Loucy (cell line): ENCODE data around the gene UBE2Q2.

ENCODE experiments used
- H2AFZ ChIP-seq: fragments of 200-600 bp; sonication (generic); 2 replicates; pipeline ENCODE4 v1.6.0; 2016; ENCODE audit warnings: antibody characterized with exemption, mild to moderate bottlenecking, low read length, moderate library complexity
- H3F3A ChIP-seq: fragments of 200-600 bp; 2 replicates; pipeline ENCODE4 v1.6.0; 2016; ENCODE audit warnings: antibody characterized with exemption, low read depth, mild to moderate bottlenecking
- H3K27me3 ChIP-seq: fragments of 200-600 bp; sonication (generic); 2 replicates; pipeline ENCODE4 v1.6.1; 2014; ENCODE audit warnings: low read length, mild to moderate bottlenecking; ENCODE audit not compliant: insufficient read depth, poor library complexity, severe bottlenecking
- H3K36me3 ChIP-seq: fragments of 200-600 bp; sonication (generic); 2 replicates; pipeline ENCODE4 v1.6.1; 2016; ENCODE audit warnings: low read length; ENCODE audit not compliant: insufficient read depth
- H3K4me1 ChIP-seq: fragments of 200-600 bp; sonication (generic); 2 replicates; pipeline ENCODE4 v1.5.1; 2014; ENCODE audit warnings: low read length, mild to moderate bottlenecking; ENCODE audit not compliant: insufficient read depth, poor library complexity, severe bottlenecking
- H3K4me2 ChIP-seq: fragments of 200-600 bp; sonication (generic); 2 replicates; pipeline ENCODE4 v1.6.0; 2014; ENCODE audit warnings: antibody characterized with exemption, low read length, low read depth, mild to moderate bottlenecking; ENCODE audit not compliant: poor library complexity, severe bottlenecking
- H3K4me3 ChIP-seq: fragments of 200-600 bp; sonication (generic); 2 replicates; pipeline ENCODE4 v1.5.1; 2014; ENCODE audit warnings: low read length, mild to moderate bottlenecking, mixed read lengths; ENCODE audit not compliant: poor library complexity, severe bottlenecking
- H3K79me2 ChIP-seq: fragments of 200-600 bp; sonication (generic); 2 replicates; pipeline ENCODE4 v1.6.1; 2014; ENCODE audit warnings: low read length; ENCODE audit not compliant: insufficient read depth
- H3K9ac ChIP-seq: fragments of 200-600 bp; sonication (generic); 2 replicates; pipeline ENCODE4 v1.6.0; 2014; ENCODE audit warnings: mild to moderate bottlenecking, low read depth, low read length, moderate library complexity; ENCODE audit not compliant: poor library complexity, severe bottlenecking
- H3K9me2 ChIP-seq: fragments of 200-600 bp; sonication (generic); replicated peaks from 2 replicates; pipeline ENCODE4 v1.6.1; 2016; ENCODE audit warnings: low read depth, low read length, mixed read lengths
- H3K9me3 ChIP-seq: fragments of 200-600 bp; sonication (generic); 2 replicates; pipeline ENCODE4 v1.6.1; 2014; ENCODE audit warnings: mild to moderate bottlenecking, antibody characterized with exemption, low read length, low read depth; ENCODE audit not compliant: insufficient read depth
- H4K20me1 ChIP-seq: fragments of 200-600 bp; sonication (generic); 2 replicates; pipeline ENCODE4 v1.6.0; 2014; ENCODE audit warnings: antibody characterized with exemption, low read length, mild to moderate bottlenecking; ENCODE audit not compliant: insufficient read depth, poor library complexity, severe bottlenecking
- EZH2phosphoT487 ChIP-seq: fragments of 200-600 bp; IDR thresholded peaks from 2 replicates; pipeline ENCODE4 v1.6.1; 2018; ENCODE audit warnings: antibody characterized with exemption, mild to moderate bottlenecking, moderate library complexity, borderline replicate concordance
- TF ChIP-seq, protein P1 (sequence below): fragments of 200-600 bp; sonication (generic); conservative IDR thresholded peaks from 2 replicates; pipeline ENCODE4 v1.5.1; 2014; ENCODE audit warnings: mild to moderate bottlenecking, antibody characterized with exemption, low read length

Gene UBE2Q2

DNA sequence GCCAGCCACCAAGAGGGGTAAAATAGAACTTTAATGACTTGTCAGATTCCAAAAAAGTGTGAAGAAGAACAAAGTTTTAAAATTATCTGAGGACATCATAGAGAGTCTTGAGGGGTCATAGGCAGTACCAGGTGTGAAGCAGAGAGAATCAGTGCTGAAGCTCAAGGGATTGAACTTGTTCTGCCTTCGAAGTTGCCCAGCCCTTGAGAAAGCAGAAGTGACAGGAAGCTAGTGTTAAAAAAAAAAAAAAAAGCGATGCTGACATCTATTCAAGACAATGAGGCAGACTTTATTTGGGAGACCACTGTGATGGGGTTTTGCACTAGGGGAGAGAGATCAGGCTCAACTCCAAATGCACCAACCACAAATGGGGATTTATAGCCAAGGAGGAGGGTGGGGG, 82.2 kb downstream of the UBE2Q2 start:
- TF ChIP-seq EZH2phosphoT487 = no peak
- TF ChIP-seq, protein P1, sequence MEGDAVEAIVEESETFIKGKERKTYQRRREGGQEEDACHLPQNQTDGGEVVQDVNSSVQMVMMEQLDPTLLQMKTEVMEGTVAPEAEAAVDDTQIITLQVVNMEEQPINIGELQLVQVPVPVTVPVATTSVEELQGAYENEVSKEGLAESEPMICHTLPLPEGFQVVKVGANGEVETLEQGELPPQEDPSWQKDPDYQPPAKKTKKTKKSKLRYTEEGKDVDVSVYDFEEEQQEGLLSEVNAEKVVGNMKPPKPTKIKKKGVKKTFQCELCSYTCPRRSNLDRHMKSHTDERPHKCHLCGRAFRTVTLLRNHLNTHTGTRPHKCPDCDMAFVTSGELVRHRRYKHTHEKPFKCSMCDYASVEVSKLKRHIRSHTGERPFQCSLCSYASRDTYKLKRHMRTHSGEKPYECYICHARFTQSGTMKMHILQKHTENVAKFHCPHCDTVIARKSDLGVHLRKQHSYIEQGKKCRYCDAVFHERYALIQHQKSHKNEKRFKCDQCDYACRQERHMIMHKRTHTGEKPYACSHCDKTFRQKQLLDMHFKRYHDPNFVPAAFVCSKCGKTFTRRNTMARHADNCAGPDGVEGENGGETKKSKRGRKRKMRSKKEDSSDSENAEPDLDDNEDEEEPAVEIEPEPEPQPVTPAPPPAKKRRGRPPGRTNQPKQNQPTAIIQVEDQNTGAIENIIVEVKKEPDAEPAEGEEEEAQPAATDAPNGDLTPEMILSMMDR = no peak
- Histone ChIP-seq H3F3A (peaks cover 3% of the 10 kb centered on the region; the same call in 1 of the 2 replicates), H3K9ac (no peak overlapping the region), H4K20me1 (peaks cover 4% of the 10 kb centered on the region), H2AFZ (no peak overlapping the region), H3K4me3 (no peak overlapping the region), H3K9me2 (no peaks in the 10 kb centered on the region), H3K4me2 (no peak overlapping the region), H3K36me3 (peaks cover under 1% of the 10 kb centered on the region; the same call in 1 of the 2 replicates), H3K9me3 (no peaks in the 10 kb centered on the region), H3K79me2 (no peaks in the 10 kb centered on the region), H3K4me1 (no peaks in the 10 kb centered on the region), H3K27me3 (no peaks in the 10 kb centered on the region)

DNA sequence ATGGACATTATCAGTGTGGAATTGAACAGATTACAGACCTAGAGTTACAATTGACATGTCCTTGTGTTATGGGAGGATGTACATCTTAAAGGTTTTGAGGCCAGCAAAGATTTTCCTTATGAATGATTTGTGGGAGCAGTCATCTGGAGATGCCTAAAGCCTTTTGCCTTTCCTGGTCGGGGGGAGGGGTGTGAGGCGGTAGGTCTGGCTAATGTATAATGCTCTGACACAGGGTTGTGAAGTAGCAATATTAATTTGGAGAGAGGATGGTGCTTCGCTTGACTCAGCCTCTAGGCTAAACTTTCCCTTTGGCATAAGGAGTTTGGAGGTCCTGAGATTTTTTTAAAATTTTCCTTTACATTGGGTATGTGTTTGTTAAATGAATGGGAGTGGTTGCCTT, 83.7 kb downstream of the UBE2Q2 start:
- H4K20me1 ChIP-seq = peaks cover 4% of the 10 kb centered on the region

DNA sequence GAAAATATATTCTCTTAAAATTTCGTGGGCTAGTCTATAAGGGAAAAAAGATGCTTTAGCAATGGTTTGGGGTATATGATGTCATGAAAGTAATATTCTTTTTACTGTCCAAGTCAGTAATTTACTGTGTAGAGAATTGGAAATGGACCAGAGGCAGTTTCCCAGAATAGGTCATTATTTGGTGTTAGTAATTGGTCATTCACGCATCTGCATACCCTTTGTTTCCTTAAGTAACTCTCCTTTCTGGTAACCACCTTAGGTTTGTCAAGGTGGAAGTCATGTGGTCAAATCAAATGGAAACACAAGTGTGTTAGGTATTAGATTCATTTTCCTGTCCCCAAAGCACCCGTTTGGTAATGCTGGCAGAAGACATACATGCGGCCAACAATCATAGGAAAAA, 84.4 kb downstream of the UBE2Q2 start:
- Histone ChIP-seq H3K36me3 (peaks cover 15% of the 10 kb centered on the region; the same call in 1 of the 2 replicates), H3K9me3 (no peaks in the 10 kb centered on the region), H3K27me3 (no peaks in the 10 kb centered on the region), H3K4me1 (no peaks in the 10 kb centered on the region), H2AFZ (no peak overlapping the region), H3K9ac (no peak overlapping the region), H3K9me2 (no peaks in the 10 kb centered on the region), H3K79me2 (no peaks in the 10 kb centered on the region), H4K20me1 (peaks cover 4% of the 10 kb centered on the region), H3K4me3 (no peak overlapping the region), H3F3A (peaks cover 3% of the 10 kb centered on the region; the same call in 1 of the 2 replicates), H3K4me2 (no peak overlapping the region)
- TF ChIP-seq EZH2phosphoT487 = no peak
- TF ChIP-seq, protein P1 = no peak

More for the DNA sequence above, 83.7 kb downstream of the UBE2Q2 start:
- peaks cover 11% of the 10 kb centered on the region; the same call in 1 of the 2 replicates for H3K36me3 ChIP-seq
- no peak overlapping the region for H3K4me3 ChIP-seq
- H3K79me2 ChIP-seq = no peaks in the 10 kb centered on the region
- H3K9ac ChIP-seq = no peak overlapping the region
- H3K9me3 ChIP-seq = no peaks in the 10 kb centered on the region
- no peak for TF ChIP-seq EZH2phosphoT487
- TF ChIP-seq, protein P1 = no peak
- no peak overlapping the region for H2AFZ ChIP-seq
- peaks cover 3% of the 10 kb centered on the region; the same call in 1 of the 2 replicates for H3F3A ChIP-seq
- H3K4me2 ChIP-seq = no peak overlapping the region
- no peaks in the 10 kb centered on the region for H3K4me1 ChIP-seq
- no peaks in the 10 kb centered on the region for H3K9me2 ChIP-seq
- H3K27me3 ChIP-seq = no peaks in the 10 kb centered on the region
